Rectal smooth muscle tissue (tissue), 1 donor: ENCODE measurements around the gene OR4D11.
A peak's percentile ranks its signal among the peaks of the same experiment; 100 is the strongest.
"Not testable (repeated sequence)": the region's sequence is repeated elsewhere in the genome, so short reads cannot be mapped to it uniquely, and the experiment has no call there.

Experiments
- H3K27ac ChIP-seq: one replicate; pipeline ENCODE4 v1.7.0; 2013; ENCODE audit warnings: low read depth, low read length, inconsistent platforms
- H3K27me3 ChIP-seq: one replicate; pipeline ENCODE4 v1.7.0; 2013; ENCODE audit warnings: low read length; ENCODE audit not compliant: control insufficient read depth, insufficient read depth
- H3K36me3 ChIP-seq: one replicate; pipeline ENCODE4 v1.7.0; 2013; ENCODE audit warnings: low read length; ENCODE audit not compliant: control insufficient read depth, insufficient read depth
- H3K4me1 ChIP-seq: one replicate; pipeline ENCODE4 v1.7.0; 2013; ENCODE audit warnings: low read length; ENCODE audit not compliant: control insufficient read depth, insufficient read depth
- H3K4me3 ChIP-seq: one replicate; pipeline ENCODE4 v1.7.0; 2013; ENCODE audit warnings: low read length
- H3K9ac ChIP-seq: one replicate; pipeline ENCODE4 v1.7.0; 2013; ENCODE audit warnings: low read length

OR4D11 gene

DNA sequence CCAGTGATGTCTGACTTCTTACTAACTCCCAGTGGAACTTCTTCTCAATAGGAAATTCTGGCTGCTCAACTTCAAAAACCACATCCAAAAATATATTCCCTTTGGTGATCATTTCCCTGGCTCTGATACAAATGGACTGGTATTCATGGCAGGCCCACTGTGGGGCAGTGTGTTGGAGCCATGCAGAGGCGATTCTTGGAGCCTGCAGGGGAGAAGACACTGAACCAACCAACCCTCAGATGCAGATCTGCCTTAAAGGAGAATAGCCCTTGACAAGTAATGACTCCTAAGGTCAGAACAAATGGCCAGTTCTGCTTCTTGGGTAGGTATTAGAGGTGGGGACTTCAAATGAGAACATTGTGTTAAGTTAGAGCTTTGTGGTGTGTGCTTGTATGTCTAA lies 20.2 kb downstream of the OR4D11 start:
- Histone ChIP-seq H3K36me3 (no peaks in the 10 kb centered on the region), H3K27ac (no peak overlapping the region), H3K9ac (no peak overlapping the region), H3K4me3 (no peak overlapping the region), H3K27me3 (no peaks in the 10 kb centered on the region), H3K4me1 (no peaks in the 10 kb centered on the region)

DNA sequence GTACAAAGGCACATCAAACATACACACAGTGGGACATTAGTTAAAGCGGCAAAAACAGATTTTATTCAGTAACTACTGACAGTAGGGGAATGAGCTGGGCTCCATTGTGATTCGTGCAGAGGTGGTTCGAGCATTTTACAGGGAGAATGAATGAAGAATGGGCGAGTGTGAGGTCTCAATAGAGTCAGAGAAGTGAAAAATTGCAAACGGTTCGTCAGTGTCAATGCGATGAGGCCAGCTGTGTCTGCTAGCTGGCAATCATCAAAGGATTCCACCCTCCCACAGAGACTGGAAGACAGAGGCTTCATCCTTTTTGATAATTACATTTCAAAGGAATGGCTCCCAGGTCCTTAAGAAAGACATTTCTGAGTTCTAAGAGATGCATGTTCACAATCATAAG lies 25.3 kb downstream of the OR4D11 start:
- Histone ChIP-seq H3K4me1 (no peaks in the 10 kb centered on the region), H3K9ac (no peak overlapping the region), H3K27ac (no peak overlapping the region), H3K27me3 (no peaks in the 10 kb centered on the region), H3K4me3 (no peak overlapping the region), H3K36me3 (no peaks in the 10 kb centered on the region)

DNA sequence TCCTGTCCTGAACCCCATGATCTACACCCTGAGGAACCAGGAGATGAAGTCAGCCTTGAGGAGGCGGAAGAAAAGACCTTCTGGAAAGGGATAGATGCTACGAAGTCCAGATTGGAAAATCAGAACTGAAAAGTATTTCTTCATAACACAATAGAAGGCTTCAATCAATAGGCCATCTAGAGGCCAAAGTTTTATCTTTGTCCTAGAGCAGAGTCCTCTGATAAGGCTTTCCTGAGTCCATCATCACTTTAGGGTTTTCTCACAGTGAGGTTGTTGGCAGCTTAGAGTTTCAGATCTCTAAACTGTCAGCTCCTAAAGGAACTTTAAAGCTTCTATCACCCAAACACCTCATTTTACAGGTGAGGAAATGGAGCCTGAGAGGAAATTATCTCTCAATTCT lies 29.2 kb downstream of the OR4D11 start:
- Histone ChIP-seq H3K4me1 (peaks cover under 1% of the 10 kb centered on the region), H3K4me3 (no peak overlapping the region), H3K36me3 (no peaks in the 10 kb centered on the region), H3K27ac (no peak overlapping the region), H3K27me3 (no peaks in the 10 kb centered on the region), H3K9ac (no peak overlapping the region)

DNA sequence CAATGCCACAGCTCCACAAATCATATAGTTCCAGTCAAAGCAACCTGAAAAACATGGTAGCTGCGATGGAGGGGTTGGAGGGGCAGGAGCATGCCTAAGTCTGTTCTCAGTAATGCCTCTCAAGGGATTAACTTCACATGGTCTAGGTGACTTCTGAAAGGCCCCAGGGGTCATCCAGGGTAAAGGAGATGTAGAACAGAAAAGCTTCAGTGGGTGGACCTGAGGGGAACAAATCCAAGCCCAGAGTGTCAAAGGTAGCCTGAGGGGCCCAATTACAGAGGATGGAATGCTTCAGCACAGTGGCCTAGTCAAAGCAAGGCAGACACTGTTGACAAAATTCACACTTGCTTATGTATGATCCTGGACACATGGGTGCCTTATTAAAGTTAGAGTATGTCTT lies 31.3 kb downstream of the OR4D11 start:
- no peak overlapping the region for H3K4me3 ChIP-seq
- peaks cover 4% of the 10 kb centered on the region for H3K4me1 ChIP-seq
- no peak overlapping the region for H3K9ac ChIP-seq
- no peak overlapping the region for H3K27ac ChIP-seq
- no peaks in the 10 kb centered on the region for H3K27me3 ChIP-seq
- H3K36me3 ChIP-seq: no peaks in the 10 kb centered on the region

DNA sequence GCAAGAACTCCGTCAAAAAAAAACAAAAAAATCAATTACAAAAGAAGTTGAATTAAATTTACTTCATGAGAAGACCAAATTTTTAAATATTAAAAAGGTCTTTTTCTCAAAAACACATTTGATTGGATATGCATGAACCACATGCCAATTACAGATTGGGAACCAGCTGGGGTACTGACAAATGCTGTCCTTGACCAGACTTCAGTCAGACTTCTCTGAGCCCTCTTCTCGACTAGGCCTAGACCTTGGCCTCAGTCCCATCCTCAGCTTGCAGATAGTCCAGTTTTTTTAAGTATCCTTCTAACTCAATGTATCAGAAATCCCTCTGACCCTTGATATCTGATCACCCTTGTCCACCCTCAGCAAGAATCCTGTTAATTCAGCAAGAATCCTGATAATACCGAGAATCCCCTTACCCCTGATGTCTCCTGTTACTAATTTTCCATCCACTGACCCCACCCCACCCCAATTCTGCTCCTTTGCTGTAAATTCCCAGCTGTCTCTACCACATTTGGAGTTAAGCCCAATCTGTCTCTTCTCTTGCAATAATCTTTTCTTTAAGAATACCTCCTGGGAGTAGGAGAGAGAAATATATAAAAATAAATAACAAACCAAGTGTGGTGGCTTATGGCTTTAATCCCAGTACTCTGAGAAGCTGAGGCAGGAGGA lies 38.9 kb downstream of the OR4D11 start:
- no peaks in the 10 kb centered on the region for H3K36me3 ChIP-seq
- H3K4me3 ChIP-seq: no peak overlapping the region
- H3K4me1 ChIP-seq: peaks cover 4% of the 10 kb centered on the region
- no peaks in the 10 kb centered on the region for H3K27me3 ChIP-seq
- H3K27ac ChIP-seq: no peak overlapping the region
- H3K9ac ChIP-seq: no peak overlapping the region

DNA sequence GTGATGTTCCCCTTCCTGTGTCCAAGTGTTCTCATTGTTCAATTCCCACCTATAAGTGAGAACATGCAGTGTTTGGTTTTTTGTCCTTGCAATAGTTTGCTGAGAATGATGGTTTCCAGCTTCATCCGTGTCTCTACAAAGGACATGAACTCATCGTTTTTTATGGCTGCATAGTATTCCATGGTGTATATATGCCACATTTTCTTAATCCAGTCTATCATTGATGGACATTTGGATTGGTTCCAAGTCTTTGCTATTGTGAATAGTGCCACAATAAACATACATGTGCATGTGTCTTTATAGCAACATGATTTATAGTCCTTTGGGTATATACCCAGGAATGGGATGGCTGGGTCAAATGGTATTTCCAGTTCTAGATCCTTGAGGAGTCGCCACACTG lies 40.3 kb downstream of the OR4D11 start:
- not testable (repeated sequence) for H3K9ac ChIP-seq, H3K36me3 ChIP-seq, H3K4me1 ChIP-seq, H3K27ac ChIP-seq, H3K27me3 ChIP-seq, H3K4me3 ChIP-seq

DNA sequence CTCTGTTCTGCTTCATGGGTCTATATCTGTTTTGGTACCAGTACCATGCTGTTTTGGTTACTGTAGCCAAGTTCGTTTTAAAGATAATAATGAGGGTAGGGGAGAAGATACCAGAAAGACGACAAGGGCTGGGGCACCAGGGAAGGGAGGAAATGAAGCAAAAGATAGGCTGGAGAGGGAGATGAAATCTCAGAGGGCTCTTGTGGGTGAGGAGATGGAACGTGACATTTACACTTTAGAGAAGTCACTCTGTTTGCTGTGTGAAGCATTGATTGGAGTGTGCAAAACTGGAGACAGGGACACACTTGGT lies 41.4 kb downstream of the OR4D11 start:
- no peak overlapping the region for H3K27ac ChIP-seq
- no peaks in the 10 kb centered on the region for H3K4me1 ChIP-seq
- H3K9ac ChIP-seq: no peak overlapping the region
- no peak overlapping the region for H3K4me3 ChIP-seq
- H3K27me3 ChIP-seq: no peaks in the 10 kb centered on the region
- no peaks in the 10 kb centered on the region for H3K36me3 ChIP-seq

DNA sequence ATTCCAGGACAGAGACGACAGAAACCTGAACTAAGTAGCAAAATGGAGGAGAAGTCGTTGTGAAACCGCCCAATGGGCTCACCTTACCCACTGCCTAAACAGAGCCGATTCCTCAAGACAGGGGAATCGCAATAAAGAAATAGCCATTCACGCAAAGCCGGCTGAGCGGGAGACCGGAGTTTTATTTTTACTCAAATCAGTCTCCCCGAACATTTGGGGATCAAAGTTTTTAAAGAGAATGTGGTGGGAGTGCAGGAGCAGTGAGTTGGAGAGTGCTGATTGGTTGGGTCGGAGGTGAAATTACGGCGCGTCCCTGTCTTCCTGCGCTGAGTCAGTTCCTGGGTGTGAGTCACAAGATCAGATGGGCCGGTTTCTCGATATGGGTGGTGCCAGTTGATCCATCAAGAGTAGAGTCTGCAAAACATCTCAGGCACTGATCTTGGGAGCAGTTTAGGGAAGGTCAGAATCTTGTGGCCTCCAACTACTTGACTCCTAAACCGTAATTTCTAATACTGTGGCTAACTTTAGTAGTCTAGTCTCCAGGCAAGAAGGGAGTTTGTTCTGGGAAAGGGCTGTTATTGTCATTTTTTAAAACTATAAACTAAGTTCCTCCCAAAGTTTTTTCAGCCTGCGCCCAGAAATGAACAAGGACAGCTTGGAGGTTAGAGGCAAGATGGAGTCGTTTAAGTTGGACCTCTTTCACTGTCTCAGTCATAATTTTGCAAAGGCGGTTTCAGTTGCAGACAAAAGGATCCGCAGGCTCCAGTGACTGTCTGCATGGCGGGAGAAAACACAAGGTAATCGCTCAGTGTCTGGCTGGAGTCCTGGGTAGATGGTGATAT lies 42.0 kb downstream of the OR4D11 start:
- no peak overlapping the region for H3K27ac ChIP-seq
- H3K4me1 ChIP-seq: no peaks in the 10 kb centered on the region
- no peaks in the 10 kb centered on the region for H3K27me3 ChIP-seq
- H3K4me3 ChIP-seq: no peak overlapping the region
- no peak overlapping the region for H3K9ac ChIP-seq
- H3K36me3 ChIP-seq: no peaks in the 10 kb centered on the region

DNA sequence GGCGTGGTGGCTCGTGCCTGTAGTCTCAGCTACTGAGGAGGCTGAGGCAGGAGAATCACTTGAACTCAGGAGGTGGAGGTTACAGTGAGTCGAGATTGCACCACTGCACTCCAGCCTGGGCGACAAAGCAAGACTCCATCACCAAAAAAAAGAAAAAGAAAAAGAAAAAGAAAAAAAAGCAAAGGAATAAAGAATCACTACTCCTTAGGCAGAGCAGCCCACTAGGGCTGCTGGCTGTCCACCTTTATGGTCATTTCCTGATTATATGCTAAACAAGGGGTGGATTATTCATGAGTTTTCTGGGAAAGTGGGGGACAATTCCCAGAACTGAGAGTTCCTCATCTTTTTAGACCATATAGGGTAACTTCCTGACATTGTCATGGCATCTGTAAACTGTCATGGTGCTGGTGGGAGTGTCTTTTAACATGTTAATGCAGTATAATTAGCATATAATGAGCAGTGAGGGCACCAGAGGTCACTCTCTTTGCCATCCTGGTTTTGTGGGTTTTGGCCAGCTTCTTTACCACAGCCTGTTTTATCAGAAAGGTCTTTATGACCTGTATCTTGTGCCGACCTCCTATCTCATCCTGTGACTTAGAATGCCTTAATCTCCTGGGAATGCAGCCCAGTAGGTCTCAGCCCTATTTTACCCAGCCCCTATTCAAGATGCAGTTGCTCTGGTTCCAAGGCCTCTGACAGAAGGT lies 44.4 kb downstream of the OR4D11 start:
- H3K4me3 ChIP-seq, H3K27ac ChIP-seq, H3K27me3 ChIP-seq, H3K9ac ChIP-seq, H3K36me3 ChIP-seq, H3K4me1 ChIP-seq: not testable (repeated sequence)

DNA sequence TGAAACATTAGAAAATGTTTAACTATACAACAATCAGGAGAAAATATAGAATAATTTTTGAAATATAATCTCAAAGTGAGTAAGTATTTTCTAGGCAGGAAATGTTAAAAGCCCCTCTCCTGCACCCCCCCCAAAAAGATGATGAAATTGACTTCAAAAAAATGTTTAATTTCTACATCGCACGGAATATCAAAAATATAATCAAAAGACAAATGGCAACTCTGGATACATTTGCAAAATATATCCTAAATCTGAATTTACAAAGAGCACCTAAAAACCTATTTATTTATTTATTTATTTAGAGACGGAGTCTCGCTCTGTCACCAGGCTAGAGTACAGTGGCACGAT lies 44.9 kb downstream of the OR4D11 start:
- Histone ChIP-seq H3K4me3 (no peak overlapping the region), H3K27ac (no peak overlapping the region), H3K27me3 (no peaks in the 10 kb centered on the region)

DNA sequence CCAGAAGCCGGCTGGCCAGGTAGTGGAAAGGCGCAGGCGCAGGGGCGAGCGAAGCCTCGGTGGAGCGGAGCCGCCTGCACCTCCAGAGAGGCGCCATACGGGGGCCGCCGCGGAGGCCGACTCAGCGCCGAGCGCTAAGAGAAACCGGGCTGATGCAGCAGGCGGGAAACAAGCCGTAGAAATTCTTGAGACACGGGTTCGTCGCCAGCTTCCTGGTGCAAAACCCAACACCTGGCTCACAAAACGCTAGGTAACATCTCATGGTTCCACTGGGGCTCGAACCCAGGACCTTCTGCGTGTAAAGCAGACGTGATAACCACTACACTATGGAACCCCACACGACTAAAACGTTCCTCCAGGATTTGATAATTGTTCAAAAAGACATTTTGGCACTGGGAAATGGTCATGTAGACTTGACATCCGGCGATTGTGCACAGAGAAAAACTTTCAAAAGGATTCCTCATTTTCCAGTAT lies 47.0 kb downstream of the OR4D11 start:
- H3K9ac ChIP-seq: peak overlapping the region; percentile 39
- peak overlapping the region; percentile 66 for H3K27ac ChIP-seq
- no peaks in the 10 kb centered on the region for H3K27me3 ChIP-seq
- H3K36me3 ChIP-seq: no peaks in the 10 kb centered on the region
- H3K4me1 ChIP-seq: no peaks in the 10 kb centered on the region
- H3K4me3 ChIP-seq: peak overlapping the region; percentile 67

More for the DNA sequence above, 44.9 kb downstream of the OR4D11 start:
- H3K9ac ChIP-seq: no peak overlapping the region
- H3K36me3 ChIP-seq: no peaks in the 10 kb centered on the region
- no peaks in the 10 kb centered on the region for H3K4me1 ChIP-seq

DNA sequence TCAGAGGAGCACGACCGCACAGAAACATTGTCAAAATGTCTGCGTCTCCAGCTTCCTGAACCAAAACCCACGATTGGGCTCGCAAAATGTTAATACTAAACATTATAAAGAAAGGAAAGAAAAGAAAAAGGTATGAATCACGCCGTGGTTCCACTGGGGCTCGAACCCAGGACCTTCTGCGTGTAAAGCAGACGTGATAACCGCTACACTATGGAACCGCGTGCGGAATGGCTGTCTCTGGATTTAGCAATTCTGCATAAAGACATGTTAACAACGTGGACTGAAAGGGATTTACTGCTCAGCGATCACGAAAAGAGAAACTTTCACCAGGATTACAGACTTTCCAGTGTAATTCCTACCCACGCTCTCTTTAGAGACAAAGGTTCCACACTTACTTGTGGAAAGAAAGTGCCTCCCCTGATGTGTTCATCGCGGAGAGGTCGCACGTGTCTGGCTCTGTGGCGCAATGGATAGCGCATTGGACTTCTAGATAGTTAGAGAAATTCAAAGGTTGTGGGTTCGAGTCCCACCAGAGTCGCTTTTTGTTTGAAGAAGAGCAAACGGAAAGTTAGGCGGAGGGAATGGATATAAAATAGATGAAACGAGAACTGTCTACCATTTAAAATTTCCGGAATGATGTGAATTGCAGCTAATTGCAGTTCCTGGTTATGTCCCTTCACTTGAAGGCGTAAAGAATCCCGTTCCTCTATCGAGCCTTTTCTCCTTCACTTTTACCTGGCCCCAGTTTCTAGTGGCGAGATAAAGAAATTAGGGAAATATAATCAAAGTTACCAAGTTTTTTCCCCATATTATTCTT lies 47.7 kb downstream of the OR4D11 start:
- H3K27me3 ChIP-seq: no peaks in the 10 kb centered on the region
- H3K4me3 ChIP-seq: peak overlapping the region; percentile 67
- peak overlapping the region; percentile 39 for H3K9ac ChIP-seq
- H3K36me3 ChIP-seq: no peaks in the 10 kb centered on the region
- H3K27ac ChIP-seq: peak overlapping the region; percentile 66
- no peaks in the 10 kb centered on the region for H3K4me1 ChIP-seq
